ENCODE results near the gene LIPT2.
"Not testable (repeated sequence)": the region's sequence is repeated elsewhere in the genome, so short reads cannot be mapped to it uniquely, and the experiment has no call there.

LIPT2 gene

DNA sequence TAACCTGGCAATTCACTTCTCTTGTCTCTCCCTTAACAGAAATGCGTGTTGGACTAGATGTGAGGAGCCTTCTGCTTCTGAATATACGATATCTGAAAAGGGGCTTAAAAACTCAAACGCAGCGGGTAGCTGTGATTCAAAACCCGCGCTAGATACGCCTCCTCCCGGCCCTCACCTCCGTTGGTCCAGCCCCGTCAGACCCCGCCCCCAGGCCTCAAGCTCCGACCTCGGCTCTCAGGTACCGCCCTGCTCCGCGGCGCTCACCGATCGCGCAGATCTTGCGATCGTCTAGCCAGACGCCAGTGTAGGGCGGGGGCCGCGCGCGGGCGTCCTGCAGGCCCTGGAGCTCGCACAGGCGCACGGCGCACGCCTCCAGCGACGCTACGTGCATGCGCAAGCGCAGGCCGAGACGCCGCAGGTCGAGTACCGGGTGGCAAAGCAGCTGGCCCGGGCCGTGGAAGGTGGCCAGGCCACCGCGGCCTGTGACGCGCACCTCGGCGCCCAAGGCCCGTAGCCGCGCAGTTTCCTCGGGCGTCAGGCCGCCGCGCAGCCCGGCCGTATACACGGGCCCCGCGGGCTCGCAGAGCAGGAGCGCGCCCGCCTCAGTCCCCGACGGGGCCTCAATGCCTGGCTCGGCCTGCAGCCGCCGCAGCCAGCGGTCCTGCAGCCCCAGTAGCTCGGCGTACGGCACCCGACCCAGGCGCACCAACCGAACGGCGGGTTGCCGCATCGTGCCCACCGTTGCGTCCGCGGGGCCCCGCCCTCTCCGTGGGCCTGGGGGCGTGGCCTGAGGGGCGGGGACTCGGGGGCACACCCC is at the start of gene LIPT2:
Gene LIPT2, minus strand, starts transcription at position 751 of the 817 bp plus-strand sequence. Its CDS starts 21 bp downstream, at position 730.
- DNase-seq (ENCODE audit: low read depth): peak; percentile 95

DNA sequence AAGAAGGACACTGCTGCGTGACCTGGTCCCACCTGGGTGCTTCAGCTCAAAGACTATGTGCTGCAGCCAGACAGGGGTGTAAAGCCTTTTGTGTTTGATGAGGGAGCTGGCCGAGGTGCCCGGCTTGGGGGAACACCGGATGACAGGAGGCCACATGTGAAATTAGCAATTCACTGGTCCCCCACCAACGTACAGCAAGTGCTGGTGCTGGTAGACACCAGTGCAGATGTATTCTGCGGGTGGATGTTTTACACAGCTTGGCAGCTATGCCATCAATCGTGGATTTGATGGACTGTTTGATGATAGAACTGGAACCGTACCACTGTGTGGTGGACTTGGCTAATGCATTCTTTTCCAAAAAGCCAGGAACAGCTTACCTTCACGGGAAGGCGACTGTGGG is 47.9 kb upstream of the LIPT2 start:
- no peak for DNase-seq (ENCODE audit: low read depth)

DNA sequence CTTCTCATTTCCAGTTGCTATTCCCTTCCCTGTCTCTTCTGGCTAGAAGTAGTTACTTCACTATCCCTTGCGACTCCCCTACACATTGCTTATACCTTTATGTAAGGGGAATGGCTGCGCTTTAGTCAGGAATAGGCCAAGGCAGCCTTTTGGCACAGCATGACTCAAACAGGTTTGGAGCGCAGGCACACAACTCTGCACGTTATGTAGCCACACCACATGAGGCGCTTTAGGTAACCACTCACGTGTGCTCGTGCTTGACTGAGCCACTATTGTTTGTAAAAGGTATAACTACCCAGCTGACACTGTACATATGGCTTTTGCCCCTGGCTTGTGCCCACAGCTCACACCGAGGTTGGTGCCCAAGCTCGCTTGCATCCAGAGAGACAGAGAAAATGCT is 46.7 kb upstream of the LIPT2 start:
- DNase-seq (ENCODE audit: low read depth): no peak

DNA sequence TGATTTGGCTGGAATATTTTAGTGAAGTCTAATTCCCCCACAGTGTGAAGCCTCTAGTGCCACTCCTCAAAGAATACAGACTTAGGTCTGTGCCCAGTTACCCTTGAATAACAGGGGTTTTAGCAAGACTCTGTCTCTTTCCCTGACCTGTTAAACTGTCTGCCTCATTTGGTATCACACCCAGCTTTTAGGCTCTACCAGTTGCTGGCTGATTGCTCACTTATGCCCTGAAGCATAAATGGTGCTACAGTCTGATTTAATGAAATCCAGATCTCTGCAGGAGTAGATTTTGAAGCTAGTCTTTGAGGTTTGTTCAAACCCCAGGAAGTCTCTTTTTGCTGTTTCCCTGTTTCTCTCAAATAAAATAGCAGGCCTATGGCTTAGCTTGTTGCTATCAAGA is 45.2 kb upstream of the LIPT2 start:
- no peak for DNase-seq (ENCODE audit: low read depth)

DNA sequence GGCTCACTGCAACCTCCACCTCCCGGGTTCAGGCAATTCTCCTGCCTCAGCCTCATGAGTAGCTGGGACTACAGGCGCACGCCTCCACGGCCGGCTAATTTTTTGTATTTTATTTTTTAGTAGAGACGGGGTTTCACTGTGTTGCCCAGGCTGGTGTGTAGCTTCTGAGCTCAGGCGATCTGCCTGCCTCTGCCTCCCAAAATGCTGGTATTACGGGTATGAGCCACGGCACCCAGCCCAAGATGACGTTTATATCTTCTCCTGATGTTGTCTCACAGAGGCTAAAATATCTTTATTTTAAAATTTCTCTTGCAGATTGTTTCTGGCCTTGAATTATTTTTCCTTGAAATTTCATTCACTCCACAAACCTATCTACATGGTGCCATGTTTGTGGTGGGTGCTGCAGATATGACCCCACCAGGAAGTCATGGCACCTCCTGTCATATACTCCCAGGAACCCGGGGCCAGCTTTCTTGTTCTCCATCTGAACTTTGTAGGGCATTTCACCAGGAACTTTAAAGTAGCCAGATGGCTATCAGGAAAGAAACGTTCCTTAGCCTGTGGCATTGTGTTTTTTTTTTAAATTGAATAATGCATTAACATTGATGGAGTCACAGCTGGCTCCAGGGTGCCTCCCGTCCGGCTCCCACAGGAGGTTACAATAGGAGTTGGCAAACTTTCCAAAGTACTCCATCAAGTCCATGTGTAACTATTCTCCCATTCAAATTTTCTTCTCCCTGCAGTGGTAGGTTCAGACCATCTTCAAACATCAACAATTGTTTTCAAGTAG is 42.0 kb upstream of the LIPT2 start:
- no peak for DNase-seq (ENCODE audit: low read depth)

DNA sequence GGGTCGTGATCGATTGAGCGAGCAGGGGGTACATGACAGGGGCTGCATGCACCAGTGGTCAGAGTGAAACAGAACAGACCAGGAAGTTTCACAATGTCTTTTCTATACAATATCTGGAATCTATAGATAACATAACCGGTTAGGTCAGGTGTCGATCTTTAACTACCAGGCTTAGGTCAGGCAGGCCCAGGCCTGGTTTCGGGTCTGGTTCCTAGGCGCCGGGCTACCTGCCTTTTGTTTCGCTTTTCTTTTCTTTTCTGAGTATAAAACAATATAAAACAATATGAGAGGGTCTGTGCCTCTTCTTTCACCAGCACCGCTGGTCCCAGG is 41.4 kb upstream of the LIPT2 start:
- DNase-seq (ENCODE audit: low read depth): not testable (repeated sequence)

DNA sequence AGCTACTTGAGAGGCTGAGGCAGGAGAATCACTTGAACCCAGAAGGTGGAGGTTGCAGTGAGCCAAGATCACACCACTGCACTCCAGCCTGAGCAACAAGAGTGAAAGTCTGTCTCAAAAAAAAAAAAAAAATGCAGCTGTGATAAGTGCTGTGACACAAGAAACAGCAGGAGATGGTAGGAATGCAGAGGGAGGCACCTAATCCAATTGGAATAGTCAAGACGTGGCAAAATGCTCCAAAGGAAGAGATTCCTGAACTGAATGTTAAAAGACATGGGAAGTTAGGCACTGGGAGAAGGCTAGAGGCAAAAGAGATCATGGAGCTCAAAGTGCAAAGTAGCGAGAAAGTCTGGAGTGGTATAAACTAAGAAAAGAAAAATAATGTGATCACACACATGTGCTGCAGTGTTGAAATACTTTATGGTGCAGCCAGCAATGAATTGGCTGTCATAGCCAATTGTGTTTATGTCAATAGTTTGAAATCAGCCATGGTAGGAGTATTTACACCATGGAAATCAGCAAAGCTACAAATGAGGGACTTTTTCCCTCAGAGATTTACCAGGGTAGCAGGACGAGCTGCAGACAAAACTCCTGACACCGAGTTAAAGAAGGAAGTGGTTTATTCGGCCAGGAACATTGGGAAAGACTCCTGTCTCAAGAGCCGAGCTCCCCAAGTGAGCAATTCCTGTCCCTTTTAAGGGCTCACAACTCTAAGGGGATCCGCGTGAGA is 40.9 kb upstream of the LIPT2 start:
- no peak for DNase-seq (ENCODE audit: low read depth)

DNA sequence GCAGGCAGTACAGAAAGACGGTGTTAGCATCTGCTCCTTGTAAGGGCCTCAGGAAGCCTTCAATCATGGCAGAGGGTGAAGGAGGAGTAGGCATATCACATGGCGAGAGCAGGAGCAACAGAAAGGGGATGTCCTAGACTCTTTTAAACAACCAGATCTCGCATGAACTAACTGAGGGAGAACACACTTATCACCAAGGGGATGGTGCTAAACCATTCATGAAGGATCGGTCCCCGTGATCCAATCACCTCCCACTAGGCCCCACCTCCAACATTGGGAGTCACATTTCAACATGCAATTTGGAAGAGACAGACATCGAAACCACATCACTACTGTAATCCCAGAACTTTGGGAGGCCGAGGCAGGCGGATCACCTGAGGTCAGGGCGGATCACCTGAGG is 39.9 kb upstream of the LIPT2 start:
- no peak for DNase-seq (ENCODE audit: low read depth)

DNA sequence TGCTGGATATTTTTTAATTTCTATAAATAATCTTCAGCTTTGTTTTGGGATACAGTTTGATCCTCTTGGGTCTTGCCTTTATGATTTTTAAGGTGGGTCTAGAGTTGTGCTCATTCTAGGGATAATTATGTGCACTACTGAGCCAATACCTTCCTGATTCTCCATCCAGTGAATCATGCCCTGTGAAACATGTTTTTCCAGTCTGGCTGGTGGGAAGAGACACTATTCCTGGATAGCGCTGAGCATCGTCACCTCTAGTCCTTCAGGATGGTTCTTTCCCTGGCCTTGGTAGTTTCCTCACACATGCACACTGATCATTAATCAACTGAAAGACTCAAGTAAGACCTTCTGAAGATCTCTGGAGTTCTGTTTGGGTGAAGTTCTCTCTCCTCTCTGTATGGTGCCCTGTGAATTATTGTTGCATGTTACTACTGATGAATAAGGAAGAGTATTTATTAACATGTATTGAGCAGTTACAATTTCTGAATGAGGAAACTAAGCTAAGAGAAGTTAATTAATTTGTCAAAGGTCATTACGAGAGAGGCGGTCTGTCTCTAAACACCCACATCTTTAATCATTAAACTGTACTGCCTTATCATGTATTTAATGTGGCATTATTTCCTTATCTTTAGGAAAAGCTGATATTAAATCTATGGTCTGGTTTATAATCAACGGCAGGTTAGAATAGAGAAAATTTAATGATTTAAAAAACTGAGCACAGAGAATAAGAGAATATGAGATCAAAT is 39.1 kb upstream of the LIPT2 start:
- DNase-seq (ENCODE audit: low read depth): no peak

DNA sequence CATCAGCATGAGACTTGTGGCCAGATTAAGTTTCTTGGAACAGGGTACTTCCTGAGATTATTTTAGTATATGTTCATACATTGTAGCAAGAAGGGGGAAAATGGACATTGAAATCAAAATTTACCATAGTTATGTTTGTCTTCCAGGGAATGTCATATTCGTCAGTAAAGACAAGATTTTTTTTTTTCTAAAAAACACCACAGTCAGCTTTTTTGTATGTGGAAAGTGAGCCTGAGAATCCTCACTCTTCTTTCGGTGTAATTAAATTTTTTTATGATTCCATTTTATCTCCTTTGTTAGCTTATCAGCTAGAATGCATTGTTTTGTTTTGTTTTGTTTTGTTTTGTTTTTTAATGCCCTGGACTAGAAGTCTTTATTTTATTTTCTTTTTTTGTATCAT is 31.5 kb upstream of the LIPT2 start:
- no peak for DNase-seq (ENCODE audit: low read depth)

DNA sequence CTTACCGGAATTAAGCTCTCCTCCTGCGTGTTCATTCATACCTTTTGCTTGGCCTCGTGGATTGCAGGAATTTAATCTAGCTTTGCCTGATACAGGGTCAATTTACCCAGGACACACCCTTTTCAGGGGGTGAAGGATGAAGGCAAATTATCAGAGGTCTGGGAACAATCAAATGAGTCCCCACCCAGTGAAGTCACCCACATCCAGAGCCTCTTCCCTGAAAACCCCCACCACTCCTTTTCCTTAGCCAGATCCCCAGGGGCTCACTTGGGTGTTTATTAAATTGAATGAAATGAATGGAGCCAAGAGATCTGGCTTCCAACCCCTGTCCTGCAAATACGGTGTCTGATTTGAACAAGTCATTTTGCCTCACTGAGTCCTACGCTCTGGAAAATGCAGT is 31.0 kb upstream of the LIPT2 start:
- DNase-seq (ENCODE audit: low read depth): no peak

DNA sequence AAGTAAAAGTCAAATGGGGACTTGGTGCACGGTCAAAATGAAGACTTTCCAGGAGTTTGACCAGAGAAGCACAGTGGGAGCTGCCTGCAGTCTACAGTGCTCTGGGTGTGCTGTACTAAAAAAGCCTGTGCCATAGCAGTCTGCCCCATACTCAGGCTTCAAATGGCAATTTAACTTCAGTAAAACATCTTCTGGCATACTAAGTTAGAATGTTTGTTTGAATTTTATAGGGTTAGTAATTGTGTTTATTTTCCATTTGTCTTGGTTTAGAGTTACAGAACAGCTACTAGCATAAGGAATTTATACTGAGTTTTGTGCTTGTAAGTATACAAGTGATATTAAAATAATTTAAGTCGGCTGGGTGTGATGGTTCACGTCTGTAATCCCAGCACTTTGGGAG is 29.3 kb upstream of the LIPT2 start:
- peak; percentile 35 for DNase-seq (ENCODE audit: low read depth)

DNA sequence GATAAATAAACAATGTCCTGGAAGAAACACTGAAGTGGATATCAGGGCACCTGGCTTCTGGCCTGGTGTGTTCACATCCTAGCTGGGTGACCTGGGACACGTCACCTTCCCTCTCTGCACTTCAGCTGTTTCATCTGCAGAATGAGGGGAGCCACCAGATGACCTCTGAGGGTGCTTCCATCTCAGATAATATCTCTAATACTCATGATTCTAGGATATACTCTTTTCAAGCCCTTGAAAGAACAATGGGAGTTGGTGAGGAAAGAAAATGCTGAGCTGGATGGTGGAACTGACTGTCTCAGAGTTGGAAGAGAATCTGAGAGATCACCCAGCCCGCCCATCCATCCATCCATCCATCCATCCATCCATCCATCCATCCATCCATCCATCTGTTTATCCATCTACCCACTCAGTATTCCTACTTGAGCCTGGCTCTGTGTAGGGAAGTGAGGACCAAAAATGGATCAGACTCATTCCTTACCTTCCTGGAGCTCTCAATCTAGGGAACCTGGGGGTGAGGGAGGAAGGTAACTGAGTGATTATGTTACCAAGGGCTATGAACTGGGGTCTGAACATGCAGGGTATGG is 28.2 kb upstream of the LIPT2 start:
- no peak for DNase-seq (ENCODE audit: low read depth)

DNA sequence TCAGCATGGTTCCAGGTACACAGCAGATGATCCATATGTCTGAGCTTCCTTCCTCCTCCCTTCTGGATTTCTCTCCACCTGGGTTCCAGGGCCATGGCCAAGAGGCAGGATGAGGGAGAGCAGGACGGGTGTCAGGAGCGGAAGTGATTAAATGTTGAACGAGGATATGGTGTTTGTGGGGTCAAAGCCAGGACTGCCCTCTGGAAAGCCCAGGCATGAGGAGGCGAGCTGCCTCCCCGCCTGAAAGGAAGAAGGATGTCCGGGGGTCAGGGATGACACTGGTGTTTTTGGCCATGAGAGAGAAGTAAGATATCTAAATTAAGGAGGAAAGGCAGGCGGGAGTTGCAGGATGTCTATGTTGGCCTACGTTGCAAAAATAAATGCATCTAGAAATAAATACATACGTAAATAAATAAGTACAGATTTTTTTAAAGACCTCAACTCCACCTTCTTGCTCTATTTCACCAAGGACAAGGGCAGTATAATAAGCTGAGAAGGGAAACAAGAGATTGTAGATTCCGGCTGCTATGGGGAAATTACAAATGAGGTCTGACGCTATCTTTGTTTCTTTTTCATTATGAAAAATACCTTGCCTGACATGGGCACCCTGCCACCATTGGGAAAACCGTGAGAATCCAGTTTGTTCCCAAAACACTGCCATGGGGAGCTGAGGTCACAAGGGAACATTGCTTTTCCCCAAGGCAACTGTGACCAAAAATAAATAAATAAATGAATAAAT is 27.6 kb upstream of the LIPT2 start:
- DNase-seq (ENCODE audit: low read depth): no peak

DNA sequence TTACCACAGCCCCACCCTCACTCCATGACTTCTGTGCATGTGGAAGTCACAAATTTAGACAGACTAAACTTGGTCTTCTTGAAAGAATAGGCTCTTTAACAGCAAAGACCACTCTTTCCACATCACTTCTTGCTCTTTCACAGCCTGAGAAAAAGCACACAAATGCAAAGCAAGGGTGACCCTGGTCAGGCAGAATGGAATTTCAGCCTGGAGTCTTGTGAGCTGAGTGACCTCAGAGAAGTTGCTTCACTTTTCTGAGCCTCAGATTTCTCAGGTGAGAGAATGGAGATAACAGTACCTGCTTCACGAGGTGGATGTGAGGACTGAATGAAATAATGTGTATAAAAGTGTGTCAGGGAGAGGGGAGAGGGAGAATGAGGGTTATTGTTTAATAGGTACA is 26.8 kb upstream of the LIPT2 start:
- DNase-seq (ENCODE audit: low read depth): no peak

DNA sequence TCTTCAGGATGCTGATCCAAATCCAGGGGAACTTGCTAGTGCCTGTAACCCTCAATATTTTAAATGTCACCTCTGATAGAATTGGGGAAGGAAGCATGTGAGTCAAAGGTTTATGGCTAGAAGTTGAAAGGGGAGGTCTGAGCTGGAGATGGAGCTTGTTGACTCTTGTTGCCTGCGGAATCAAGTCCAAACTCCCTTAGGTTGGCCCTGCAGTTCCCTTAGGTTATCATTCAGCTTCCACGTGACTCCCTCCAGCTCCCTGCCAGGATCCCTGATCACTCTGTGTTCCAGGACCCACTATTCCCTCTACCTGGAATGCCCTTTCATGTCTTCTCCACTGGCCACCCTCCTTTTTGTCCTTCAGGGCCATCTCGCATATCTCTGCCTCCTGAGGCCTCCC is 26.2 kb upstream of the LIPT2 start:
- DNase-seq (ENCODE audit: low read depth): no peak

DNA sequence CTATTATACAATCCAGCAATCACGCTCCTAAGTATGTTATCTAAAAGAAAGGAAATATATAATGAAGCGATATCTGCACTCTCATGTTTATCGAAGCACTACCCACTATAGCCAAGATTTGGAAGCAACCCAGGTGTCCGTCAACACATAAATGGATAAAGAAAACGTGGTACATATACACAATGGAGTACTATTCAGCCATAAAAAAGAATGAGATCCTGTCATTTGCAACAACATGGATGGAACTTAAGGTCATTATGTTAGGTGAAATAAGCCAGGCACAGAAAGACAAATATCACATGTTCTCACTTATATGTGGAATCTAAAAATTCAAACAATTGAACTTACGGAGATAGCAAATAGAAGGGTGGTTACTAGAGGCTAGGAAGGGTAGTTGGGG is 24.1 kb upstream of the LIPT2 start:
- DNase-seq (ENCODE audit: low read depth): not testable (repeated sequence)

DNA sequence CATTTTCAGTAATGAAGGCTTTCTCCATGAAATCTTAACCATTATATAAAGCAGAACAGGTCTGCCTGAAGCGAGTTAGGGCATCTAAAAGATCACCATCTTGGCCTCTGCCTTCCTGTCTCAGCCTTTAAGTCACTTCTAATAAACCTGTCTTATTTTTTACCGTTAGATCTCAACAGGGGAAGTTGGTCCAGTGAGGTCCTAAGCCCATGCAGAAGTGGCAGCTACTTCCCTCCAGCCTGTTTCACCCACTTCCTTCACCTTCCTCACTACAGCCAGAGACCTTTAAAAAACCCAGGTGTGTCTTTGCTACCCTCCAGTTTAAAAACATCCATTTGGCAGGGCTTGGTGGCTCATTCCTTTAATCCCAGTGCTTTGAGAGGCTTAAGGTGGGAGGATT is 14.1 kb upstream of the LIPT2 start:
- DNase-seq (ENCODE audit: low read depth): no peak

DNA sequence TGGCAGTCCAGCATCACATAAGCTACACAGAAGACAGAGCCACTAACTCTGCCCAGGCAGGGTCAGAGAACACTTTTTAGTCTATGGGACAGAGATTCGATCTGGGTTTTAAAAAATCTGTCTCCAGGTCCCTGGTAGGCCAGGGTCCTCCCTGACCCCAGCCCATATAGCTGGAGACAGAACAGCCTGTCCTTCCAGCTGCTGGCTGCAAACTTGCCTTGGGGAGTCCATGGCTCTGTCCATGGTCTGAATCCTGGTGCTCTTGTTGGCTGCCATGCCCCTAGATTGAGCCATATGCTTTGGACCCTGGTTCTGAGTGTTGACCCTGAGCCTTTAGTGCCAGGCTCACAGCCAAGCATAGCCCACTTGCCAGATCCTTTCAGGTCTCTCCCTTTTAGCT is 13.3 kb upstream of the LIPT2 start:
- no peak for DNase-seq (ENCODE audit: low read depth)

DNA sequence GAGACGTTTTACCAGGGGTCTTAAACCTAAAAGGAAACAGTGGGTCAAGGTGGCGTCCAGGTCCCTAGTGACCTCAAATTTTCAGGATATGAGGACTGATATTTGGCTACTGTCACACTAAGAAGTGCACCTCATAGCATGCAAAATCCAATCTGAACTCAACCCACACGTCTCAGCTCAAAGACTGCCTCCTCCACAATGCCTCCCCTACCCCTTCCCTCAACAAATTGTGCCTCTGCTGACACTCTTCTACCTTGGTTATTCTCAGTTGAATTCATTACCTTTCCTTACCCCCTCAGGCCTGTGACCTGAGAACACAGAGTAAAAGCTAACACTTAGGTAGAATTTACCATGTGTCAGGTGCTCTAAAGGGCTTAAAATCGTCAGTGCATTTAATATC is 12.4 kb upstream of the LIPT2 start:
- DNase-seq (ENCODE audit: low read depth): no peak

DNA sequence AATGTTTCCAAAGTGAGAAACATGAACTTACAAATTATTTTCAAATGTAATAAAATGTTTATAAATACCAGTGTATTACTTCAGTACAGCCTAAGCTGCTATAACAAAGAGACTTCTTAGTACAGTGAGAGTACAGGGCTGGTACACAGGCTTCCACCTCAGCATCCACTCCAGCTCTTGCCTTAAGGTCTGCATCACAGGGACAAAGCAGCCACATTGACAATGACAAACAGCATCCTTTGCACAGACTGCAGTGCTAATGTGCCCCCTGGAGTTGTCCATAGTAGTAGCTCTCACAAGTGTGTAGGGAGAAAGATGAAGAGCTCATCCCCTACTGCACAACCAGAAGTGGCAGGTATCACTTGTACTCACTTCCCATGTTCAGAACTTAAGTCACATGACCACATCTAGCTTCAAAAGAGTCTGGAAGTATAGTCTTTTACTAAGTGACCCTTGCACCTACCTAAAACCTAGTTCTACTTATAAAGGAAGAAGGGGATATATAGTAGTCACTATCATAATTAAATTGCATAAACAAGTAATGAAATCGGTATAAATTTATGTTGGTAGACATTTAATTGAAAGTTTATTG is 10.7 kb upstream of the LIPT2 start:
- no peak for DNase-seq (ENCODE audit: low read depth)
